ENCODE data around the gene IL11. TPM values are rescaled to one million over a fixed set of nuclear protein-coding genes. Genes with fewer than 3 reads are reported as not detected.
"Not testable (repeated sequence)": the region's sequence is repeated elsewhere in the genome, so short reads cannot be mapped to it uniquely, and the experiment has no call there.

Gene IL11
- polyA plus RNA-seq, 2 of the 4 experiments (the other 2 are of a cell fraction) = 52.4 to 100.0 TPM

DNA sequence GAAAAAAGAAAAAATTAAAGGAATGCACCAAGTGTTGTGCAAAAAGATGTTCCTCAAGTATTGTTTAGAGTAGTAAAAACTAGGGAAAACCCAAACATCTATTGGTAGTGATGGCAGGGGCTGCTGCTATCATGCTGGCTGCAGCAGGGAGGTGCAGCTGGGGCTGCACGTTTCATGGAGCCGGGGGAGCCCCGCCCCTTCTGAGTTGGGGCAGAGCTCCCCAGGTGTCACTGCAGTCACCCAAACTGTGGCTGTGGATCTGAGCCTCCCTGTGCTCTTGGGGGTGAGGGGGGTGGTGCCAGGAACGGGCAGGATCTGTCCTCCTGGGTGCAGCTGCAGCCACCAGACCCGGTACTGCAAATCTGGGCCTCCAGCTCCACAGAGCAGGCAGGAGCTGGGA lies 48.8 kb upstream of the IL11 start (continued):
- no peak for TF ChIP-seq KDM1A (IDR thresholded peaks at IDR 0.05; ENCODE audit: low read depth)
- no peak for TF ChIP-seq KDM5A (IDR thresholded peaks at IDR 0.05)
- no peak for TF ChIP-seq EHMT2 (IDR thresholded peaks at IDR 0.05; ENCODE audit: low read depth)
- TF ChIP-seq NFE2L2 (conservative IDR thresholded peaks at IDR 0.05; ENCODE audit: low read length) = no peak

- DNase-seq (ENCODE audit: low read depth in 1 of 2, low spot score in 1 of 2) = peak; percentile 88 to 91
- peak; percentile 94 for FAIRE-seq
- POLR2A ChIA-PET = interaction anchor here (2.0 kb wide), 1 partner anchor 11 kb away, joined by 18 read pairs; the partner anchor contains the start of gene UBE2S
- H3K4me2 ChIP-seq = no peak overlapping the region
- WGBS (ENCODE audit: missing lambda C conversion rate) = 16% methylated on average over 7 of the region's 7 CpGs
- peaks cover 8% of the 10 kb centered on the region; the same call in 1 of the 3 replicates for H3K4me1 ChIP-seq
- H3K4me3 ChIP-seq = no peak overlapping the region
- ATAC-seq = peak; percentile 94 to 95
- peak overlapping the region in 1 of 2 experiments; percentile 6; a peak in 1 of 6 replicates for H3K27ac ChIP-seq
- no peaks in the 10 kb centered on the region for H3K9me3 ChIP-seq
- CTCF ChIA-PET = interaction anchor here (0.6 to 5.7 kb wide), 92 partner anchors 10 to 765 kb away, joined by 3 to 107 read pairs (median 5); partner anchors contain the start of genes DNAAF3, HSPBP1, PPP1R12C and SHISA7
- TF ChIP-seq MAX (IDR thresholded peaks at IDR 0.05) (peak; percentile 76), RFX5 (IDR thresholded peaks at IDR 0.05) (peak; percentile 45; the same call in 1 of the 2 replicates), RCOR1 (IDR thresholded peaks at IDR 0.05; ENCODE audit: low read depth, low read length) (no peak), SMC3 (IDR thresholded peaks at IDR 0.05) (peak; percentile 92), CTCF (IDR thresholded peaks at IDR 0.05) (peak; percentile 95), RAD21 (conservative IDR thresholded peaks at IDR 0.05 in 1 of 2, IDR thresholded peaks at IDR 0.05 in 1 of 2) (peak; percentile 97 to 99)
- TF ChIP-seq, protein P1, sequence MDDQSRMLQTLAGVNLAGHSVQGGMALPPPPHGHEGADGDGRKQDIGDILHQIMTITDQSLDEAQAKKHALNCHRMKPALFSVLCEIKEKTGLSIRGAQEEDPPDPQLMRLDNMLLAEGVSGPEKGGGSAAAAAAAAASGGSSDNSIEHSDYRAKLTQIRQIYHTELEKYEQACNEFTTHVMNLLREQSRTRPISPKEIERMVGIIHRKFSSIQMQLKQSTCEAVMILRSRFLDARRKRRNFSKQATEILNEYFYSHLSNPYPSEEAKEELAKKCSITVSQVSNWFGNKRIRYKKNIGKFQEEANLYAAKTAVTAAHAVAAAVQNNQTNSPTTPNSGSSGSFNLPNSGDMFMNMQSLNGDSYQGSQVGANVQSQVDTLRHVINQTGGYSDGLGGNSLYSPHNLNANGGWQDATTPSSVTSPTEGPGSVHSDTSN (IDR thresholded peaks at IDR 0.05) = no peak
- TF ChIP-seq, protein P2, sequence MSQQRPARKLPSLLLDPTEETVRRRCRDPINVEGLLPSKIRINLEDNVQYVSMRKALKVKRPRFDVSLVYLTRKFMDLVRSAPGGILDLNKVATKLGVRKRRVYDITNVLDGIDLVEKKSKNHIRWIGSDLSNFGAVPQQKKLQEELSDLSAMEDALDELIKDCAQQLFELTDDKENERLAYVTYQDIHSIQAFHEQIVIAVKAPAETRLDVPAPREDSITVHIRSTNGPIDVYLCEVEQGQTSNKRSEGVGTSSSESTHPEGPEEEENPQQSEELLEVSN (IDR thresholded peaks at IDR 0.05; ENCODE audit: borderline replicate concordance, low read depth) = peak; percentile 50; the same call in 1 of the 2 replicates
Measured at GRCh38 chr19:55418185-55418584, 47.9 kb upstream of the IL11 start.

DNA sequence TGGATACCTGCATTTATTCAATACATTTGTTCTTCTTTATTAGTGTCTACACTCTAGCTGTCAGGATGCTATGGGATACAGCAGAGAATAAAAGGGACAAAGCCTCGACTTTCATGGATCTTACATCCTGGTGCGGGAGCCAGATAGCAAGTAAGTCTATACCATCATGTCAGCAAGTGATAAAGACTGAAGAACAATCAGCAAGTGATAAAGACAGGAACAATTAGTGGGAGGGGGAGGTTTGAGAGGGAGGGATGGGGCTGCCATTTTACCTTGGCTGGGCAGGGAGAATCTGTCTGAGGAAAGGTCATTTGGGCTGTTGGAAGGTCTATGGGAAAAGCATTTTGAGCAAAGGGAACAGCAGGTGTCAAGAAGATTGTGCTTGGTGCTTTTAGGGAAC lies 39.9 kb upstream of the IL11 start:
- POLR2A ChIA-PET = interaction anchor here (1.4 kb wide), 1 partner anchor 130 kb away, joined by 3 read pairs; the partner anchor contains the start of gene HSPBP1
- no peak overlapping the region for H3K27ac ChIP-seq

GRCh38 chr19:55409179-55409578 lies 38.9 kb upstream of the IL11 start:
- 93% methylated on average over 8 of the region's 8 CpGs for WGBS (ENCODE audit: missing lambda C conversion rate)
- not testable (repeated sequence) for FAIRE-seq; H3K4me2 ChIP-seq; H3K9me3 ChIP-seq; ATAC-seq; DNase-seq (ENCODE audit: low read depth in 1 of 2, low spot score in 1 of 2); H3K4me3 ChIP-seq
- H3K27ac ChIP-seq = peak overlapping the region in 1 of 2 experiments; percentile 97; a peak in 4 of 6 replicates
- CTCF ChIA-PET = interaction anchor here (0.6 to 8.1 kb wide), 13 partner anchors 9 to 493 kb away, joined by 3 to 61 read pairs (median 4); partner anchors contain the start of gene DNAAF3
- POLR2A ChIA-PET = interaction anchor here (1.4 to 3.3 kb wide), 2 partner anchors 21 to 129 kb away, joined by 3 to 55 read pairs; partner anchors contain the start of genes HSPBP1 and RPL28
- H3K4me1 ChIP-seq = peaks cover 28% of the 10 kb centered on the region

More for the DNA sequence above, 39.9 kb upstream of the IL11 start:
- ATAC-seq (no peak), DNase-seq (ENCODE audit: low read depth in 1 of 2, low spot score in 1 of 2) (no peak), FAIRE-seq (peak; percentile 13)
- CTCF ChIA-PET = interaction anchor here (0.9 to 8.1 kb wide), 5 partner anchors 8 to 269 kb away, joined by 4 to 61 read pairs (median 8); no protein-coding TSS in a partner anchor
- 83% methylated on average over 2 of the region's 2 CpGs for WGBS (ENCODE audit: missing lambda C conversion rate)
- H3K4me1 ChIP-seq = peaks cover 18% of the 10 kb centered on the region
- no peak overlapping the region for H3K4me2 ChIP-seq
- 0 out of 3 replicates have a peak, but pooled peaks cover 6% of the 10 kb centered on the region for H3K9me3 ChIP-seq
- TF ChIP-seq ZFP36 (IDR thresholded peaks at IDR 0.05; ENCODE audit: borderline replicate concordance, partially characterized antibody) (no peak), EHMT2 (IDR thresholded peaks at IDR 0.05; ENCODE audit: low read depth) (no peak), NFE2L2 (conservative IDR thresholded peaks at IDR 0.05; ENCODE audit: low read length) (no peak), GATA3 (IDR thresholded peaks at IDR 0.05; ENCODE audit: borderline replicate concordance) (no peak), FOSB (CRISPR knock-in tag; IDR thresholded peaks at IDR 0.05) (no peak), ZNF302 (CRISPR knock-in tag; IDR thresholded peaks at IDR 0.05) (no peak)
- H3K4me3 ChIP-seq = no peak overlapping the region
